ENCODE results near the gene TPRX1.
"Not testable (repeated sequence)": the region's sequence is repeated elsewhere in the genome, so short reads cannot be mapped to it uniquely, and the experiment has no call there.

The TPRX1 gene

GRCh38 chr19:47804451-47804850 lies at the start of gene TPRX1:
TPRX1 (minus strand) TSS chr19:47804551; CDS start chr19:47804539, 12 bp downstream.
- not testable (repeated sequence) for DNase-seq

GRCh38 chr19:47853003-47853402 lies 48.7 kb upstream of the TPRX1 start:
- no peak for DNase-seq

- DNase-seq, result no peak
Measured at GRCh38 chr19:47848823-47849473, 44.6 kb upstream of the TPRX1 start.

- DNase-seq, result no peak
Measured at GRCh38 chr19:47848425-47848822, 44.1 kb upstream of the TPRX1 start.

GRCh38 chr19:47842941-47843340 lies 38.6 kb upstream of the TPRX1 start:
- no peak for DNase-seq

GRCh38 chr19:47839913-47840312 lies 35.6 kb upstream of the TPRX1 start:
- DNase-seq, result no peak

- DNase-seq, result no peak
Measured at GRCh38 chr19:47839411-47839810, 35.1 kb upstream of the TPRX1 start.

GRCh38 chr19:47836038-47836437 lies 31.7 kb upstream of the TPRX1 start:
- DNase-seq, result no peak

GRCh38 chr19:47832723-47833122 lies 28.4 kb upstream of the TPRX1 start:
- no peak for DNase-seq

- no peak for DNase-seq
Measured at GRCh38 chr19:47826800-47827199, 22.4 kb upstream of the TPRX1 start.

- no peak for DNase-seq
Measured at GRCh38 chr19:47824396-47824795, 20.0 kb upstream of the TPRX1 start.

- DNase-seq, result no peak
Measured at GRCh38 chr19:47821460-47822020, 17.2 kb upstream of the TPRX1 start, which contains the start of gene CRX. CRX (plus strand) TSS chr19:47821937; CDS start chr19:47834444, 12,507 bp downstream.

GRCh38 chr19:47820410-47820809 lies 16.1 kb upstream of the TPRX1 start:
- no peak for DNase-seq

- no peak for DNase-seq
Measured at GRCh38 chr19:47819858-47820257, 15.5 kb upstream of the TPRX1 start.

- DNase-seq, result not testable (repeated sequence)
Measured at GRCh38 chr19:47818221-47818620, 13.9 kb upstream of the TPRX1 start.

- DNase-seq, result not testable (repeated sequence)
Measured at GRCh38 chr19:47816270-47816669, 11.9 kb upstream of the TPRX1 start.

GRCh38 chr19:47813995-47814328 lies 9.6 kb upstream of the TPRX1 start:
- no peak for DNase-seq

GRCh38 chr19:47813304-47813994 lies 9.1 kb upstream of the TPRX1 start:
- peak; percentile 80 for DNase-seq

GRCh38 chr19:47806435-47806834 lies 2.1 kb upstream of the TPRX1 start:
- DNase-seq, result no peak

GRCh38 chr19:47805313-47805712 lies 962 bp upstream of the TPRX1 start:
- no peak for DNase-seq

GRCh38 chr19:47803671-47804070 lies 680 bp downstream of the TPRX1 start:
- not testable (repeated sequence) for DNase-seq

GRCh38 chr19:47803148-47803547 lies 1.2 kb downstream of the TPRX1 start:
- not testable (repeated sequence) for DNase-seq

- no peak for DNase-seq
Measured at GRCh38 chr19:47802521-47803043, 1.8 kb downstream of the TPRX1 start.

GRCh38 chr19:47801270-47801669 lies 3.1 kb downstream of the TPRX1 start:
- no peak for DNase-seq
